Measurements from ENCODE around the gene KCNF1.

- TF ChIP-seq CTCF (IDR thresholded peaks at IDR 0.05) (no peak), POLR2A (IDR thresholded peaks at IDR 0.05) (no peak), EP300 (IDR thresholded peaks at IDR 0.05) (no peak)
Observed at GRCh38 chr2:10864251-10864650, 47.5 kb upstream of the KCNF1 start.
